ENCODE measurements around the gene DCC.
A peak's percentile ranks its signal among the peaks of the same experiment; 100 is the strongest.
"Not testable (repeated sequence)": the region's sequence is repeated elsewhere in the genome, so short reads cannot be mapped to it uniquely, and the experiment has no call there.

DCC gene

GRCh38 chr18:52348209-52348608 lies 8.2 kb downstream of the DCC start:
- no peak for FAIRE-seq
- DNase-seq (ENCODE audit: insufficient read length, low spot score) = no peak

GRCh38 chr18:52349498-52349897 lies 9.5 kb downstream of the DCC start:
- DNase-seq (ENCODE audit: insufficient read length, low spot score) (no peak), FAIRE-seq (no peak)

- FAIRE-seq = no peak
Measured at GRCh38 chr18:52352920-52353319, 12.9 kb downstream of the DCC start.

GRCh38 chr18:52353589-52353988 lies 13.6 kb downstream of the DCC start:
- FAIRE-seq = no peak
- no peak for DNase-seq (ENCODE audit: insufficient read length, low spot score)

More at GRCh38 chr18:52352920-52353319, 12.9 kb downstream of the DCC start:
- DNase-seq (ENCODE audit: insufficient read length, low spot score) = no peak

- DNase-seq (ENCODE audit: insufficient read length, low spot score) = no peak
- no peak for FAIRE-seq
Measured at GRCh38 chr18:52363861-52364260, 23.9 kb downstream of the DCC start.

GRCh38 chr18:52366851-52367250 lies 26.9 kb downstream of the DCC start:
- DNase-seq (ENCODE audit: insufficient read length, low spot score); FAIRE-seq: not testable (repeated sequence)

GRCh38 chr18:52367953-52368742 lies 28.2 kb downstream of the DCC start:
- DNase-seq (ENCODE audit: insufficient read length, low spot score) = no peak
- FAIRE-seq = no peak

GRCh38 chr18:52370841-52371240 lies 30.8 kb downstream of the DCC start:
- FAIRE-seq (no peak), DNase-seq (ENCODE audit: insufficient read length, low spot score) (no peak)

- DNase-seq (ENCODE audit: insufficient read length, low spot score) (no peak), FAIRE-seq (no peak)
Measured at GRCh38 chr18:52376104-52376503, 36.1 kb downstream of the DCC start.

GRCh38 chr18:52377094-52377493 lies 37.1 kb downstream of the DCC start:
- FAIRE-seq (no peak), DNase-seq (ENCODE audit: insufficient read length, low spot score) (no peak)

GRCh38 chr18:52386306-52386705 lies 46.3 kb downstream of the DCC start:
- DNase-seq (ENCODE audit: insufficient read length, low spot score) = no peak
- FAIRE-seq = no peak

GRCh38 chr18:52387175-52387574 lies 47.2 kb downstream of the DCC start:
- no peak for FAIRE-seq

GRCh38 chr18:52391810-52392559 lies 52.0 kb downstream of the DCC start:
- no peak for DNase-seq (ENCODE audit: insufficient read length, low spot score)
- FAIRE-seq = peak; percentile 44

More at GRCh38 chr18:52387175-52387574, 47.2 kb downstream of the DCC start:
- DNase-seq (ENCODE audit: insufficient read length, low spot score) = no peak

- no peak for DNase-seq (ENCODE audit: insufficient read length, low spot score)
- FAIRE-seq = peak; percentile 83
Measured at GRCh38 chr18:52394602-52395001, 54.6 kb downstream of the DCC start.

- DNase-seq (ENCODE audit: insufficient read length, low spot score) (no peak), FAIRE-seq (peak; percentile 75)
Measured at GRCh38 chr18:52395146-52395852, 55.3 kb downstream of the DCC start.

GRCh38 chr18:52401236-52401635 lies 61.2 kb downstream of the DCC start:
- DNase-seq (ENCODE audit: insufficient read length, low spot score) = no peak
- no peak for FAIRE-seq

GRCh38 chr18:52402814-52403213 lies 62.8 kb downstream of the DCC start:
- FAIRE-seq (no peak), DNase-seq (ENCODE audit: insufficient read length, low spot score) (no peak)

- DNase-seq (ENCODE audit: insufficient read length, low spot score) (no peak), FAIRE-seq (no peak)
Measured at GRCh38 chr18:52403291-52404021, 63.5 kb downstream of the DCC start.

GRCh38 chr18:52408800-52409302 lies 68.9 kb downstream of the DCC start:
- DNase-seq (ENCODE audit: insufficient read length, low spot score) (no peak), FAIRE-seq (no peak)

GRCh38 chr18:52409727-52410126 lies 69.7 kb downstream of the DCC start:
- peak; percentile 20 for DNase-seq (ENCODE audit: insufficient read length, low spot score)
- peak; percentile 65 for FAIRE-seq
